Measurements from ENCODE around the gene TENM4.

The TENM4 gene

GRCh38 chr11:78961247-78961646, 479.6 kb downstream of the TENM4 start:
- WGBS, 2 donors (ENCODE audit: extremely low coverage in 2 of 2, insufficient read length in 2 of 2, insufficient replicate concordance in 1 of 2): no CpG with 5 or more reads among the region's 3 CpGs
- no peak overlapping the region for H3K14ac ChIP-seq (ENCODE audit: low read length)
- peak overlapping the region in 1 of 2 donors; percentile 51 for H3K4me3 ChIP-seq (ENCODE audit: low read length in 2 of 2)
- no peak overlapping the region for H2BK12ac ChIP-seq (ENCODE audit: low read length)
- no peak overlapping the region for H3K18ac ChIP-seq (ENCODE audit: low read length)
- no peak overlapping the region for H2BK15ac ChIP-seq (ENCODE audit: low read length)
- no peaks in the 10 kb centered on the region for H3K9me3 ChIP-seq (replicated peaks in 1 of 2; ENCODE audit: control insufficient read depth in 2 of 2, insufficient read depth in 1 of 2, low read depth in 1 of 2, low read length in 2 of 2)
- H2AK5ac ChIP-seq (ENCODE audit: low read depth, low read length): no peak overlapping the region
- no peak overlapping the region for H3K4ac ChIP-seq (ENCODE audit: low read length)
- no peaks in the 10 kb centered on the region for H3K27me3 ChIP-seq (ENCODE audit: control insufficient read depth in 3 of 3, insufficient read depth in 3 of 3, low read depth in 1 of 3, low read length in 3 of 3)
- no peak overlapping the region for H4K8ac ChIP-seq (ENCODE audit: low read depth, low read length)
- peak; percentile 27 for DNase-seq (ENCODE audit: low spot score)
- no peak overlapping the region for H4K91ac ChIP-seq (ENCODE audit: low read depth, low read length, poor library complexity)
- no peak overlapping the region for H2BK120ac ChIP-seq (ENCODE audit: low read depth, low read length)
- H3K27ac ChIP-seq (replicated peaks; ENCODE audit: low read length): no peak overlapping the region
- peaks cover 10 to 11% of the 10 kb centered on the region in 2 donors for H3K4me1 ChIP-seq (ENCODE audit: control insufficient read depth in 2 of 2, insufficient read depth in 1 of 2, low read depth in 1 of 2, low read length in 2 of 2)
- no peak overlapping the region for H3K9ac ChIP-seq (ENCODE audit: low read depth, low read length, poor library complexity)
- no peak overlapping the region for H3K4me2 ChIP-seq (ENCODE audit: insufficient read depth, low read length, poor library complexity, severe bottlenecking)
- H2BK5ac ChIP-seq (ENCODE audit: low read length): no peak overlapping the region
- no peak overlapping the region for H3K23ac ChIP-seq (ENCODE audit: low read depth, low read length, poor library complexity)
- H3K36me3 ChIP-seq (replicated peaks in 1 of 2; ENCODE audit: control insufficient read depth in 2 of 2, insufficient read depth in 2 of 2, low read length in 2 of 2): no peaks in the 10 kb centered on the region
- no peak overlapping the region for H2AFZ ChIP-seq (ENCODE audit: low read length)
- H3K79me1 ChIP-seq (ENCODE audit: low read depth, low read length): no peaks in the 10 kb centered on the region

GRCh38 chr11:78958444-78958843, 482.4 kb downstream of the TENM4 start:
- no peak overlapping the region for H3K4me2 ChIP-seq (ENCODE audit: insufficient read depth, low read length, poor library complexity, severe bottlenecking)
- H3K4me1 ChIP-seq (ENCODE audit: control insufficient read depth in 2 of 2, insufficient read depth in 1 of 2, low read depth in 1 of 2, low read length in 2 of 2): peaks cover 10 to 22% of the 10 kb centered on the region in 2 donors
- peaks cover 0 to 4% (median 4%) of the 10 kb centered on the region in 3 experiments for H3K27me3 ChIP-seq (ENCODE audit: control insufficient read depth in 3 of 3, insufficient read depth in 3 of 3, low read depth in 1 of 3, low read length in 3 of 3)
- no peak overlapping the region for H4K91ac ChIP-seq (ENCODE audit: low read depth, low read length, poor library complexity)
- no peak overlapping the region for H4K8ac ChIP-seq (ENCODE audit: low read depth, low read length)
- no peak overlapping the region for H2AFZ ChIP-seq (ENCODE audit: low read length)
- peaks cover 0 to 2% of the 10 kb centered on the region in 2 donors for H3K9me3 ChIP-seq (replicated peaks in 1 of 2; ENCODE audit: control insufficient read depth in 2 of 2, insufficient read depth in 1 of 2, low read depth in 1 of 2, low read length in 2 of 2)
- H2BK120ac ChIP-seq (ENCODE audit: low read depth, low read length): no peak overlapping the region
- no peak overlapping the region for H3K23ac ChIP-seq (ENCODE audit: low read depth, low read length, poor library complexity)
- H3K18ac ChIP-seq (ENCODE audit: low read length): no peak overlapping the region
- H3K27ac ChIP-seq (replicated peaks; ENCODE audit: low read length): no peak overlapping the region
- H3K9ac ChIP-seq (ENCODE audit: low read depth, low read length, poor library complexity): no peak overlapping the region
- no peak for DNase-seq (ENCODE audit: low spot score)
- no peak overlapping the region for H3K4ac ChIP-seq (ENCODE audit: low read length)
- H2BK5ac ChIP-seq (ENCODE audit: low read length): no peak overlapping the region
- H3K79me1 ChIP-seq (ENCODE audit: low read depth, low read length): no peaks in the 10 kb centered on the region
- no peak overlapping the region for H2AK5ac ChIP-seq (ENCODE audit: low read depth, low read length)
- no peaks in the 10 kb centered on the region for H3K36me3 ChIP-seq (replicated peaks in 1 of 2; ENCODE audit: control insufficient read depth in 2 of 2, insufficient read depth in 2 of 2, low read length in 2 of 2)
- H2BK12ac ChIP-seq (ENCODE audit: low read length): no peak overlapping the region
- no peak overlapping the region for H3K4me3 ChIP-seq (ENCODE audit: low read length in 2 of 2)
- WGBS, 2 donors (ENCODE audit: extremely low coverage in 2 of 2, insufficient read length in 2 of 2, insufficient replicate concordance in 1 of 2): no CpG with 5 or more reads among the region's 3 CpGs
- H2BK15ac ChIP-seq (ENCODE audit: low read length): no peak overlapping the region
- no peak overlapping the region for H3K14ac ChIP-seq (ENCODE audit: low read length)

- no peak overlapping the region for H2BK120ac ChIP-seq (ENCODE audit: low read depth, low read length)
- no peaks in the 10 kb centered on the region for H3K79me1 ChIP-seq (ENCODE audit: low read depth, low read length)
- no peak overlapping the region for H2BK15ac ChIP-seq (ENCODE audit: low read length)
- H3K23ac ChIP-seq (ENCODE audit: low read depth, low read length, poor library complexity): no peak overlapping the region
- no peak overlapping the region for H3K4me2 ChIP-seq (ENCODE audit: insufficient read depth, low read length, poor library complexity, severe bottlenecking)
- H3K9ac ChIP-seq (ENCODE audit: low read depth, low read length, poor library complexity): no peak overlapping the region
- H3K4me3 ChIP-seq (ENCODE audit: low read length in 2 of 2): no peak overlapping the region
- H2BK5ac ChIP-seq (ENCODE audit: low read length): no peak overlapping the region
- no peak overlapping the region for H4K8ac ChIP-seq (ENCODE audit: low read depth, low read length)
- H3K27ac ChIP-seq (replicated peaks; ENCODE audit: low read length): no peak overlapping the region
- no peak for DNase-seq (ENCODE audit: low spot score)
- peaks cover 10 to 23% of the 10 kb centered on the region in 2 donors for H3K4me1 ChIP-seq (ENCODE audit: control insufficient read depth in 2 of 2, insufficient read depth in 1 of 2, low read depth in 1 of 2, low read length in 2 of 2)
- no peak overlapping the region for H3K14ac ChIP-seq (ENCODE audit: low read length)
- no CpG with 5 or more reads among the region's 5 CpGs for WGBS, 2 donors (ENCODE audit: extremely low coverage in 2 of 2, insufficient read length in 2 of 2, insufficient replicate concordance in 1 of 2)
- no peak overlapping the region for H2BK12ac ChIP-seq (ENCODE audit: low read length)
- no peak overlapping the region for H2AK5ac ChIP-seq (ENCODE audit: low read depth, low read length)
- no peak overlapping the region for H3K4ac ChIP-seq (ENCODE audit: low read length)
- H3K18ac ChIP-seq (ENCODE audit: low read length): no peak overlapping the region
- H3K9me3 ChIP-seq (replicated peaks in 1 of 2; ENCODE audit: control insufficient read depth in 2 of 2, insufficient read depth in 1 of 2, low read depth in 1 of 2, low read length in 2 of 2): peaks cover 0 to 2% of the 10 kb centered on the region in 2 donors
- no peak overlapping the region for H2AFZ ChIP-seq (ENCODE audit: low read length)
- no peaks in the 10 kb centered on the region for H3K36me3 ChIP-seq (replicated peaks in 1 of 2; ENCODE audit: control insufficient read depth in 2 of 2, insufficient read depth in 2 of 2, low read length in 2 of 2)
- H3K27me3 ChIP-seq (ENCODE audit: control insufficient read depth in 3 of 3, insufficient read depth in 3 of 3, low read depth in 1 of 3, low read length in 3 of 3): peaks cover 0 to 11% (median 4%) of the 10 kb centered on the region in 3 experiments
- no peak overlapping the region for H4K91ac ChIP-seq (ENCODE audit: low read depth, low read length, poor library complexity)
Measured at GRCh38 chr11:78957476-78958245, 483.2 kb downstream of the TENM4 start.

GRCh38 chr11:78954696-78955095, 486.1 kb downstream of the TENM4 start:
- no peak overlapping the region for H3K4ac ChIP-seq (ENCODE audit: low read length)
- no peaks in the 10 kb centered on the region for H3K79me1 ChIP-seq (ENCODE audit: low read depth, low read length)
- no peak overlapping the region for H2BK120ac ChIP-seq (ENCODE audit: low read depth, low read length)
- no peak overlapping the region for H3K23ac ChIP-seq (ENCODE audit: low read depth, low read length, poor library complexity)
- no peak overlapping the region for H2BK15ac ChIP-seq (ENCODE audit: low read length)
- no peak overlapping the region for H4K8ac ChIP-seq (ENCODE audit: low read depth, low read length)
- H3K27me3 ChIP-seq (ENCODE audit: control insufficient read depth in 3 of 3, insufficient read depth in 3 of 3, low read depth in 1 of 3, low read length in 3 of 3): peaks cover 0 to 12% (median 4%) of the 10 kb centered on the region in 3 experiments
- H2BK12ac ChIP-seq (ENCODE audit: low read length): no peak overlapping the region
- no peak overlapping the region for H2AFZ ChIP-seq (ENCODE audit: low read length)
- H3K9ac ChIP-seq (ENCODE audit: low read depth, low read length, poor library complexity): no peak overlapping the region
- H3K4me2 ChIP-seq (ENCODE audit: insufficient read depth, low read length, poor library complexity, severe bottlenecking): no peak overlapping the region
- H3K4me3 ChIP-seq (ENCODE audit: low read length in 2 of 2): no peak overlapping the region
- H3K4me1 ChIP-seq (ENCODE audit: control insufficient read depth in 2 of 2, insufficient read depth in 1 of 2, low read depth in 1 of 2, low read length in 2 of 2): peaks cover 10 to 28% of the 10 kb centered on the region in 2 donors
- no CpG with 5 or more reads among the region's 3 CpGs for WGBS, 2 donors (ENCODE audit: extremely low coverage in 2 of 2, insufficient read length in 2 of 2, insufficient replicate concordance in 1 of 2)
- no peak overlapping the region for H2AK5ac ChIP-seq (ENCODE audit: low read depth, low read length)
- no peak overlapping the region for H3K27ac ChIP-seq (replicated peaks; ENCODE audit: low read length)
- H3K36me3 ChIP-seq (replicated peaks in 1 of 2; ENCODE audit: control insufficient read depth in 2 of 2, insufficient read depth in 2 of 2, low read length in 2 of 2): no peaks in the 10 kb centered on the region
- no peak overlapping the region for H4K91ac ChIP-seq (ENCODE audit: low read depth, low read length, poor library complexity)
- no peak overlapping the region for H3K14ac ChIP-seq (ENCODE audit: low read length)
- no peak overlapping the region for H3K18ac ChIP-seq (ENCODE audit: low read length)
- H2BK5ac ChIP-seq (ENCODE audit: low read length): no peak overlapping the region
- peaks cover 0 to 2% of the 10 kb centered on the region in 2 donors for H3K9me3 ChIP-seq (replicated peaks in 1 of 2; ENCODE audit: control insufficient read depth in 2 of 2, insufficient read depth in 1 of 2, low read depth in 1 of 2, low read length in 2 of 2)
- no peak for DNase-seq (ENCODE audit: low spot score)
